Gastrocnemius medialis (tissue), 4 donors: ENCODE results near the gene TTLL3. TPM values are rescaled to one million over a fixed set of nuclear protein-coding genes. Genes with fewer than 3 reads are reported as not detected.

ENCODE experiments used
- ATAC-seq, 2 donors: fragments of 150-250 bp; one replicate each; pipeline ENCODE4 v1.9.1; 2016
- DNase-seq, 2 donors: peaks; one replicate each; pipeline ENCODE4 v3.0.0-alpha.2; 2019
- H3K27ac ChIP-seq, 4 donors: fragments of 200-600 bp; sonication (generic); 1 replicate in 1 of 4; 2 replicates in 3 of 4; pipeline ENCODE4 v1.5.1; 2016 to 2018; ENCODE audit warnings: mild to moderate bottlenecking in 2 of 4, moderate library complexity in 1 of 4
- H3K27me3 ChIP-seq, 3 donors: fragments of 200-600 bp; sonication (generic) in 2 of 3; 1 replicate in 1 of 3; 2 replicates in 2 of 3; pipeline versions ENCODE4 v1.5.1 to v1.6.0; 2016 to 2019; ENCODE audit warnings: mild to moderate bottlenecking in 1 of 3, moderate library complexity in 1 of 3
- H3K36me3 ChIP-seq, 2 donors: fragments of 200-600 bp; sonication (generic) in 1 of 2; one replicate each; pipeline ENCODE4 v1.5.1; 2017 to 2018
- H3K4me1 ChIP-seq, 2 donors: fragments of 200-600 bp; sonication (generic) in 1 of 2; one replicate each; pipeline ENCODE4 v1.5.1; 2016 to 2017; ENCODE audit warnings: mild to moderate bottlenecking in 2 of 2
- H3K4me3 ChIP-seq, 4 donors: fragments of 200-600 bp; sonication (generic) in 3 of 4; 1 replicate in 1 of 4; 2 replicates in 3 of 4; pipeline ENCODE4 v1.5.1; 2016 to 2019; ENCODE audit warnings: mild to moderate bottlenecking in 2 of 4
- H3K9me3 ChIP-seq, 3 donors: fragments of 200-600 bp; sonication (generic) in 2 of 3; 1 replicate in 1 of 3; 2 replicates in 2 of 3; pipeline ENCODE4 v1.5.1; 2016 to 2019
- POLR2A ChIP-seq, 2 donors: fragments of 450-650 bp; IDR thresholded peaks; one replicate each; pipeline ENCODE4 v1.6.1; 2017; ENCODE audit warnings: antibody characterized with exemption in 2 of 2, mild to moderate bottlenecking in 2 of 2, moderate library complexity in 2 of 2
- in situ Hi-C, 4 donors: fragments of 200-750 bp; cut with MboI; loops; one replicate each; pipeline versions ENCODE4 v1.15.0 to v1.8.0; 2017; ENCODE audit warnings: low sequenced_read_pairs in 4 of 4
- intact Hi-C: fragments of 100-400 bp; cut with DNase I; formaldehyde crosslinking; loops from one replicate; pipeline ENCODE4 v1.15.1; 2023; ENCODE audit warnings: low total_unique reads
- total RNA-seq, 4 donors: library from RNA; depleted of rRNA; stranded (reverse); fragments of >200 nt; gene quantifications; one replicate each; pipeline versions ENCODE4 v1.1.0 to v1.2.3, GENCODE V29; 2016
- TF ChIP-seq, protein P1 (sequence below), 5 experiments: fragments of 450-650 bp in 3 of 5; fragments of 200-600 bp in 2 of 5; sonication (generic) in 2 of 5; IDR thresholded peaks in 4 of 5; conservative IDR thresholded peaks in 1 of 5; 1 replicate in 4 of 5; 2 replicates in 1 of 5; pipeline ENCODE4 v1.5.1; 2016 to 2019; ENCODE audit warnings: antibody characterized with exemption in 5 of 5, mild to moderate bottlenecking in 3 of 5, moderate library complexity in 3 of 5

TTLL3 gene
- total RNA-seq, 4 donors from 2014 or later = 3.2 to 17.6 (median 8.5) TPM

DNA sequence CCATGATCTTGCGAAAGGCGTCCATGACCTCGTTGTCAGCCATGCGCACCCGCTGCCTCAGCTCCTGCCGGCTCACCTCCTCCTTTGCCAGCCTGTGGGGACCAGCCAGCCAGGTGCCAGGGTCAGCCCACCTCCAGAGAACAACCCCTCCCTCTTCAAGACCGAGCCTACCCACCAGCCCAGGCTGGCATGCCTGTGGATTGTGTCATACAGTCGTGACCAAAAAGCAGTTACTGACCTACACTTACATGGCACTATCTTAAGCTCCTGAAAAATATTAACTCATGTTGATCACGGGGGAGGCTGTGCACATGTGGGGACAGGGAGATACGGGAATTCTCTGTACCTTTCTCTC lies 29.6 kb upstream of the TTLL3 start:
- intact Hi-C loops (no loop called here), in situ Hi-C loops (no loop called here)
- Histone ChIP-seq H3K9me3 (no peaks in the 10 kb centered on the region), H3K27ac (no peak overlapping the region), H3K4me1 (no peaks in the 10 kb centered on the region), H3K4me3 (no peak overlapping the region), H3K27me3 (no peaks in the 10 kb centered on the region), H3K36me3 (peaks cover 0 to 51% of the 10 kb centered on the region in 2 donors)
- no peak for DNase-seq
- TF ChIP-seq, protein P1, sequence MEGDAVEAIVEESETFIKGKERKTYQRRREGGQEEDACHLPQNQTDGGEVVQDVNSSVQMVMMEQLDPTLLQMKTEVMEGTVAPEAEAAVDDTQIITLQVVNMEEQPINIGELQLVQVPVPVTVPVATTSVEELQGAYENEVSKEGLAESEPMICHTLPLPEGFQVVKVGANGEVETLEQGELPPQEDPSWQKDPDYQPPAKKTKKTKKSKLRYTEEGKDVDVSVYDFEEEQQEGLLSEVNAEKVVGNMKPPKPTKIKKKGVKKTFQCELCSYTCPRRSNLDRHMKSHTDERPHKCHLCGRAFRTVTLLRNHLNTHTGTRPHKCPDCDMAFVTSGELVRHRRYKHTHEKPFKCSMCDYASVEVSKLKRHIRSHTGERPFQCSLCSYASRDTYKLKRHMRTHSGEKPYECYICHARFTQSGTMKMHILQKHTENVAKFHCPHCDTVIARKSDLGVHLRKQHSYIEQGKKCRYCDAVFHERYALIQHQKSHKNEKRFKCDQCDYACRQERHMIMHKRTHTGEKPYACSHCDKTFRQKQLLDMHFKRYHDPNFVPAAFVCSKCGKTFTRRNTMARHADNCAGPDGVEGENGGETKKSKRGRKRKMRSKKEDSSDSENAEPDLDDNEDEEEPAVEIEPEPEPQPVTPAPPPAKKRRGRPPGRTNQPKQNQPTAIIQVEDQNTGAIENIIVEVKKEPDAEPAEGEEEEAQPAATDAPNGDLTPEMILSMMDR (IDR thresholded peaks at IDR 0.05 in 4 of 5, conservative IDR thresholded peaks at IDR 0.05 in 1 of 5) = no peak
- TF ChIP-seq POLR2A (IDR thresholded peaks at IDR 0.05) = no peak
- no peak for ATAC-seq

DNA sequence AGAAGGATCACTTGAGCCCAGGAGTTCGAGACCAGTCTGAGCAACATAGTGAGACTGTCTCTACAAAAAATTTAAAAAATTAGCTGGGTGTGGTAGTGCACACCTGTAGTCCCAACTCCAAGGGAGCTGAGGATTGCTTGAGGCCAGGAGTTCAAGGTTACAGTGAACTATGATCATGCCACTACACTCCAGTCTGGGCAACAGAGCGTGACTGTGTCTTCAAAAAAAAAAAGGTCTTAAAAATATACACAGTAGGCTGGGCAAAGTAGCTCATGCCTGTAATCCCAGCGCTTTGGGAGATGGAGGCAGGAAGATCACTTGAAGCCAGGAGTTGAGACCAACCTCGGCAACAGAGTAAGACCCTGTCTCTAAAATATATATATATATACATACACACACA lies 29.2 kb upstream of the TTLL3 start:
- intact Hi-C loops (no loop called here), in situ Hi-C loops (no loop called here)
- no peak overlapping the region for H3K4me3 ChIP-seq
- no peak for ATAC-seq
- H3K36me3 ChIP-seq = peaks cover 0 to 55% of the 10 kb centered on the region in 2 donors
- H3K27ac ChIP-seq = no peak overlapping the region
- no peak for DNase-seq
- no peaks in the 10 kb centered on the region for H3K27me3 ChIP-seq
- H3K9me3 ChIP-seq = no peaks in the 10 kb centered on the region
- H3K4me1 ChIP-seq = no peaks in the 10 kb centered on the region
- no peak for TF ChIP-seq POLR2A (IDR thresholded peaks at IDR 0.05)
- TF ChIP-seq, protein P1 (IDR thresholded peaks at IDR 0.05 in 4 of 5, conservative IDR thresholded peaks at IDR 0.05 in 1 of 5) = no peak

DNA sequence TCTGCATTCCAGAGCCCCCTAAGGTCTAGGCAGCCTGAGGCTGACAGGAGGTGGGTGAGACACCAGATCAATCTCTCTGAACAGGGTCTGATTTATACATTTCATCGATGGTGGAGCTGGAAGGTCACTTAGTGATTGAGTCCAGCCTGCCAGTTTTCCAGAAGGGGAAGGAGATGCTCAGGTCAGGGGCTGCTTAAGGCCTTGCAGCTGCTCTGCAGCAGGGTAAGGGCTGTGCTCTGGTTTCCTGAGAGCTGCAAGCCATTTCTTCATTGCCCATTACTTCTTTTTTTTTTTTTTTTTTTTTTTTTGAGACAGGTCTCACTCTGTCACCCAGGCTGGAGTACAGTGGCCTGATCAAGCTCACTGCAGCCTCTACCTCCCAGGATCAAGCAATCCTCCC lies 28.5 kb upstream of the TTLL3 start:
- Histone ChIP-seq H3K27ac (no peak overlapping the region), H3K27me3 (no peaks in the 10 kb centered on the region), H3K36me3 (peaks cover 0 to 61% of the 10 kb centered on the region in 2 donors), H3K9me3 (no peaks in the 10 kb centered on the region), H3K4me3 (no peak overlapping the region), H3K4me1 (no peaks in the 10 kb centered on the region)
- intact Hi-C loops = no loop called here
- ATAC-seq = no peak
- no peak for DNase-seq
- TF ChIP-seq, protein P1 (IDR thresholded peaks at IDR 0.05 in 4 of 5, conservative IDR thresholded peaks at IDR 0.05 in 1 of 5) = no peak
- TF ChIP-seq POLR2A (IDR thresholded peaks at IDR 0.05) = no peak
- in situ Hi-C loops = no loop called here

DNA sequence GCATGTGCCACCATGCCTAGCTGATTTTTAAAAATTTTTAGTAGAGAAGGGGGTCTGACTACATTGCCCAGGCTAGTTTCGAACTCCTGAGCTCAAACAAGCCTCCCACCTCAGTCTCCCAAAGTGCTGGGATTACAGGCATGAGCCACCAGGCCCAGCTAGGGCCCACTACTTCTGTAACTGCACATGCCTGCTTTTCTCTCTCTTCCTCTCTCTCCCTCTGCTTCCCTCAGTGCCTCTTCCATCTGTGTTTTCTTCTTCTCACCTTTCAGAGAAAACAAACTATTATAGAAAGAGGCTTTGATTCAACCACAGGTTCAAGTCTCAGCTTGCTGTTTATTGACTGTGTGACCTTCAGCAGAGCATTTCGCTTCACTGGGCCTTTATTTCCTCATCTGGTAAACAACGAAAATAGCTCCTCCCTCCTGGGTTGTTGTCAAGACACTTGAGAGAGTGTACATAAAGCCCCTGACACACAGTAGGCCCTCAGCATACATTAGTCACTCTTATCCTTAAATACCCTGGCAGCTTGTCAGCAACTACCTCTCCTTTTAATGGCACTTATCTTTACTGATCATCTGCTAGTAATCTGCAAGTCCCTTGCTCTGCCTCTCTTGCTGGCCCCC lies 28.0 kb upstream of the TTLL3 start:
- H3K4me1 ChIP-seq = no peaks in the 10 kb centered on the region
- H3K27ac ChIP-seq = no peak overlapping the region
- H3K36me3 ChIP-seq = peaks cover 0 to 66% of the 10 kb centered on the region in 2 donors
- H3K4me3 ChIP-seq = no peak overlapping the region
- ATAC-seq (no peak), DNase-seq (no peak)
- no peaks in the 10 kb centered on the region for H3K9me3 ChIP-seq
- intact Hi-C loops = no loop called here
- no peaks in the 10 kb centered on the region for H3K27me3 ChIP-seq
- in situ Hi-C loops = no loop called here
- TF ChIP-seq POLR2A (IDR thresholded peaks at IDR 0.05) = no peak
- TF ChIP-seq, protein P1 (IDR thresholded peaks at IDR 0.05 in 4 of 5, conservative IDR thresholded peaks at IDR 0.05 in 1 of 5) = no peak

DNA sequence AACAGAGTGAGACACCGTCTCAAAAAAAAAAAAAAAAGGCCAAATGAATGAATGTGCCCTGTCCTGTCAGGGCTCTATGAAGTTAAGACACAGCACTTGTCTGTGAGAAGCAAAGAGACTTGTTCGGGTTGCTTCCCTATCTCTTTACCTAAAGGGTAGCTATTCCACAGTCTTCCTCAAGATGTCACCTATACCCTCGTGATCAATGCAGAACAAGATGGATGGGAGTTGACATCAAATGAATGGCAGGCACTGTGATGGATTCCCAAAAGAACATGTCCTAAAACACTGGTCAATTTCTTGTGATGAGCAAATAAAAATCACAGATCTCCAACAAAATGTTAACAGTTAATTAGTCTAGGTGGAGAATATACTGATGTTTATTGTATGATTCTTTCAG lies 27.3 kb upstream of the TTLL3 start:
- ATAC-seq (no peak), DNase-seq (no peak)
- peaks cover 0 to 67% of the 10 kb centered on the region in 2 donors for H3K36me3 ChIP-seq
- no peaks in the 10 kb centered on the region for H3K27me3 ChIP-seq
- TF ChIP-seq POLR2A (IDR thresholded peaks at IDR 0.05) = no peak
- H3K9me3 ChIP-seq = no peaks in the 10 kb centered on the region
- H3K4me1 ChIP-seq = no peaks in the 10 kb centered on the region
- H3K27ac ChIP-seq = no peak overlapping the region
- intact Hi-C loops = no loop called here
- H3K4me3 ChIP-seq = no peak overlapping the region
- in situ Hi-C loops = no loop called here
